Measurements from ENCODE around the gene DRC3.
"Not testable (repeated sequence)": the region's sequence is repeated elsewhere in the genome, so short reads cannot be mapped to it uniquely, and the experiment has no call there.

The DRC3 gene

DNA sequence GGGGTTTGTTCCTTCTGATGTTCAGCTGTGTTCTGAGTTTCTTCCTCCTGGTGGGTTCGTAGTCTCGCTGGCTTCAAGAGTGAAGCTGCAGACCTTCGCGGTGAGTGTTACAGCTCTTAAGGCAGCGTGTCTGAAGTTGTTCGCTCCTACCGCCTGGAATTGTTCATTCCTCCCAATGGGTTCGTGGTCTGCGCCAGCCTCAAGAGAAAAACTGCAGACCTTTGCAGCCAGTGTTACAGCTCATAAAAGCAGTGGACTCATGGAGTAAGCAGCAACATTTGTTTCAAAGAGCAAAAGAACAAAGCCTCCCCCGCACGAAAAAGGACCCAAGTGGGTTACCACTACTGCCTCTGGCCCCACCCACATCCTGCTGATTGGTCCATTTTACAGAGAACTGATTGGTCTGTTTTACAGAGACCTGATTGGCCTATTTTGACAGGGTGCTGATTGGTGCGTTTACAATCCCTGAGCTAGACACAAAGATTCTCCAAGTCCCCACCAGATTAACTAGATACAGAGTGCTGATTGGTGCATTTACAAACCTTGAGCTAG is 16.8 kb upstream of the DRC3 start:
- not testable (repeated sequence) for H3K4me3 ChIP-seq (ENCODE audit: low read length in 2 of 2); H3K23ac ChIP-seq (ENCODE audit: low read depth, low read length, poor library complexity); H2AFZ ChIP-seq (ENCODE audit: low read length); H3K4me2 ChIP-seq (ENCODE audit: insufficient read depth, low read length, poor library complexity, severe bottlenecking); H3K4ac ChIP-seq (ENCODE audit: low read length); H3K9me3 ChIP-seq (replicated peaks in 1 of 2; ENCODE audit: control insufficient read depth in 2 of 2, insufficient read depth in 1 of 2, low read depth in 1 of 2, low read length in 2 of 2); H4K8ac ChIP-seq (ENCODE audit: low read depth, low read length); H3K27ac ChIP-seq (replicated peaks; ENCODE audit: low read length); H2BK120ac ChIP-seq (ENCODE audit: low read depth, low read length); H4K91ac ChIP-seq (ENCODE audit: low read depth, low read length, poor library complexity); H2BK5ac ChIP-seq (ENCODE audit: low read length); H3K4me1 ChIP-seq (ENCODE audit: control insufficient read depth in 2 of 2, insufficient read depth in 1 of 2, low read depth in 1 of 2, low read length in 2 of 2); H3K79me1 ChIP-seq (ENCODE audit: low read depth, low read length); H3K27me3 ChIP-seq (ENCODE audit: control insufficient read depth in 3 of 3, insufficient read depth in 3 of 3, low read depth in 1 of 3, low read length in 3 of 3); H3K18ac ChIP-seq (ENCODE audit: low read length); H3K14ac ChIP-seq (ENCODE audit: low read length); H2BK12ac ChIP-seq (ENCODE audit: low read length); H3K36me3 ChIP-seq (replicated peaks in 1 of 2; ENCODE audit: control insufficient read depth in 2 of 2, insufficient read depth in 2 of 2, low read length in 2 of 2); H2AK5ac ChIP-seq (ENCODE audit: low read depth, low read length); H2BK15ac ChIP-seq (ENCODE audit: low read length); H3K9ac ChIP-seq (ENCODE audit: low read depth, low read length, poor library complexity); DNase-seq (ENCODE audit: low spot score)
- WGBS, 2 donors (ENCODE audit: extremely low coverage in 2 of 2, insufficient read length in 2 of 2, insufficient replicate concordance in 1 of 2) = no CpG with 5 or more reads among the region's 12 CpGs

- no peak overlapping the region for H3K4ac ChIP-seq (ENCODE audit: low read length)
- H2AFZ ChIP-seq (ENCODE audit: low read length) = no peak overlapping the region
- H3K79me1 ChIP-seq (ENCODE audit: low read depth, low read length) = no peaks in the 10 kb centered on the region
- H3K9ac ChIP-seq (ENCODE audit: low read depth, low read length, poor library complexity) = no peak overlapping the region
- no peak overlapping the region for H2BK12ac ChIP-seq (ENCODE audit: low read length)
- H3K18ac ChIP-seq (ENCODE audit: low read length) = no peak overlapping the region
- H3K4me2 ChIP-seq (ENCODE audit: insufficient read depth, low read length, poor library complexity, severe bottlenecking) = no peak overlapping the region
- H3K14ac ChIP-seq (ENCODE audit: low read length) = no peak overlapping the region
- H4K8ac ChIP-seq (ENCODE audit: low read depth, low read length) = no peak overlapping the region
- no peak overlapping the region for H2BK5ac ChIP-seq (ENCODE audit: low read length)
- no peaks in the 10 kb centered on the region for H3K4me1 ChIP-seq (ENCODE audit: control insufficient read depth in 2 of 2, insufficient read depth in 1 of 2, low read depth in 1 of 2, low read length in 2 of 2)
- H2BK120ac ChIP-seq (ENCODE audit: low read depth, low read length) = no peak overlapping the region
- no peak for DNase-seq (ENCODE audit: low spot score)
- H3K27me3 ChIP-seq (ENCODE audit: control insufficient read depth in 3 of 3, insufficient read depth in 3 of 3, low read depth in 1 of 3, low read length in 3 of 3) = no peaks in the 10 kb centered on the region
- H2BK15ac ChIP-seq (ENCODE audit: low read length) = no peak overlapping the region
- no peak overlapping the region for H3K23ac ChIP-seq (ENCODE audit: low read depth, low read length, poor library complexity)
- H4K91ac ChIP-seq (ENCODE audit: low read depth, low read length, poor library complexity) = no peak overlapping the region
- no peak overlapping the region for H2AK5ac ChIP-seq (ENCODE audit: low read depth, low read length)
- H3K4me3 ChIP-seq (ENCODE audit: low read length in 2 of 2) = no peak overlapping the region
- peaks cover 0 to 5% of the 10 kb centered on the region in 2 donors for H3K9me3 ChIP-seq (replicated peaks in 1 of 2; ENCODE audit: control insufficient read depth in 2 of 2, insufficient read depth in 1 of 2, low read depth in 1 of 2, low read length in 2 of 2)
- no CpG with 5 or more reads among the region's 7 CpGs for WGBS, 2 donors (ENCODE audit: extremely low coverage in 2 of 2, insufficient read length in 2 of 2, insufficient replicate concordance in 1 of 2)
- H3K27ac ChIP-seq (replicated peaks; ENCODE audit: low read length) = no peak overlapping the region
- peaks cover 0 to 2% of the 10 kb centered on the region in 2 donors for H3K36me3 ChIP-seq (replicated peaks in 1 of 2; ENCODE audit: control insufficient read depth in 2 of 2, insufficient read depth in 2 of 2, low read length in 2 of 2)
These were observed 15.1 kb upstream of the DRC3 start for GRCh38 chr17:17957584-17957916.

GRCh38 chr17:17958982-17959381 is 13.7 kb upstream of the DRC3 start:
- Histone ChIP-seq H3K4ac (ENCODE audit: low read length) (no peak overlapping the region), H3K4me3 (ENCODE audit: low read length in 2 of 2) (no peak overlapping the region), H3K4me2 (ENCODE audit: insufficient read depth, low read length, poor library complexity, severe bottlenecking) (no peak overlapping the region), H3K23ac (ENCODE audit: low read depth, low read length, poor library complexity) (no peak overlapping the region), H2AK5ac (ENCODE audit: low read depth, low read length) (no peak overlapping the region), H3K9me3 (replicated peaks in 1 of 2; ENCODE audit: control insufficient read depth in 2 of 2, insufficient read depth in 1 of 2, low read depth in 1 of 2, low read length in 2 of 2) (peaks cover 0 to 5% of the 10 kb centered on the region in 2 donors), H3K4me1 (ENCODE audit: control insufficient read depth in 2 of 2, insufficient read depth in 1 of 2, low read depth in 1 of 2, low read length in 2 of 2) (no peaks in the 10 kb centered on the region), H3K27ac (replicated peaks; ENCODE audit: low read length) (no peak overlapping the region), H3K79me1 (ENCODE audit: low read depth, low read length) (no peaks in the 10 kb centered on the region), H4K8ac (ENCODE audit: low read depth, low read length) (no peak overlapping the region), H3K9ac (ENCODE audit: low read depth, low read length, poor library complexity) (no peak overlapping the region), H2BK5ac (ENCODE audit: low read length) (no peak overlapping the region), H2BK15ac (ENCODE audit: low read length) (no peak overlapping the region), H3K36me3 (replicated peaks in 1 of 2; ENCODE audit: control insufficient read depth in 2 of 2, insufficient read depth in 2 of 2, low read length in 2 of 2) (peaks cover 0 to 2% of the 10 kb centered on the region in 2 donors), H4K91ac (ENCODE audit: low read depth, low read length, poor library complexity) (no peak overlapping the region), H2BK12ac (ENCODE audit: low read length) (no peak overlapping the region), H3K18ac (ENCODE audit: low read length) (no peak overlapping the region), H3K27me3 (ENCODE audit: control insufficient read depth in 3 of 3, insufficient read depth in 3 of 3, low read depth in 1 of 3, low read length in 3 of 3) (no peaks in the 10 kb centered on the region), H2BK120ac (ENCODE audit: low read depth, low read length) (no peak overlapping the region), H3K14ac (ENCODE audit: low read length) (no peak overlapping the region), H2AFZ (ENCODE audit: low read length) (no peak overlapping the region)
- no CpG with 5 or more reads among the region's 5 CpGs for WGBS, 2 donors (ENCODE audit: extremely low coverage in 2 of 2, insufficient read length in 2 of 2, insufficient replicate concordance in 1 of 2)
- DNase-seq (ENCODE audit: low spot score) = no peak

DNA sequence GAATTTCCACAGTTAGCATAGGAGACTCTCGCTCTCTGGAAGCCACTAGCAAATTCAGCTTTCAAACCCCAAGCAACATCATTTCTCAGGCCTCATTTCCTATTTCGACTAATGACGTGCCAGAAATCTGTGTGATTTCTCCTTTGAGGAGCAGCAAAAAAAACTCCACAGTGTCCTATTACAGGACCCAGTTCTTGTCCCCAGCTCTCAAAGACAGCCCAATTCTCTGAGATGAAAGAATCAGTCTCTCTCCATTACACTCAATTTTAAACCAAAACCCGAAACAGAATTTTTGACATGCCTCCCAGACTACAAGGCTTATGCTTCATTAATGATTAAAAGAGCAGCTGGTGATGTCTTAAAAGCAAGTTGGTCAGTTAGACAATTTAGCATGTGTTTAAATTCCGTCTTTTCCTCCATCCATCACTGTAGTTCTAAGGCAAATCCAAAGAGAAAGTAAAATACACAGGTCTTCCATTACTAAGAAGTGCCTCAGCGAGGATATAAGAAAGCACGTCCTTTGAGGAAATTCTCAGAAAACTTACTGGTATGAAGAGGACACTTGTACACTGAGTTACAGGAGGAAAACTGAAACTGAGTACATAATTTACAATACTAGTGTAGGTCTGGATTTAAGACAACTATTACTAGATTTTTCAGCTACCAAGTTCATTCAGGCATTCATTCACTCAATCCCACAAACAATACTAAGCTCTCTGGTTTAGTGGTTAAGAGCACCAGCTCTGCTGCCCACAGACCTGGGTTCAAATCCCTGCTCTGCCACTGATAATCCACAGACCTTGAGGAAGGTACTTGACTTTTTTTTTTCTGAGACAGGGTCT is 12.9 kb upstream of the DRC3 start:
- no peak overlapping the region for H3K27ac ChIP-seq (replicated peaks; ENCODE audit: low read length)
- no peak overlapping the region for H2BK12ac ChIP-seq (ENCODE audit: low read length)
- no peak overlapping the region for H3K4ac ChIP-seq (ENCODE audit: low read length)
- no peak overlapping the region for H3K14ac ChIP-seq (ENCODE audit: low read length)
- no peak overlapping the region for H4K91ac ChIP-seq (ENCODE audit: low read depth, low read length, poor library complexity)
- H4K8ac ChIP-seq (ENCODE audit: low read depth, low read length) = no peak overlapping the region
- no peak overlapping the region for H2BK120ac ChIP-seq (ENCODE audit: low read depth, low read length)
- no peak overlapping the region for H2AK5ac ChIP-seq (ENCODE audit: low read depth, low read length)
- peaks cover 0 to 2% of the 10 kb centered on the region in 2 donors for H3K36me3 ChIP-seq (replicated peaks in 1 of 2; ENCODE audit: control insufficient read depth in 2 of 2, insufficient read depth in 2 of 2, low read length in 2 of 2)
- H3K9me3 ChIP-seq (replicated peaks in 1 of 2; ENCODE audit: control insufficient read depth in 2 of 2, insufficient read depth in 1 of 2, low read depth in 1 of 2, low read length in 2 of 2) = peaks cover 0 to 5% of the 10 kb centered on the region in 2 donors
- no peak overlapping the region for H3K23ac ChIP-seq (ENCODE audit: low read depth, low read length, poor library complexity)
- H3K9ac ChIP-seq (ENCODE audit: low read depth, low read length, poor library complexity) = no peak overlapping the region
- H3K4me3 ChIP-seq (ENCODE audit: low read length in 2 of 2) = no peak overlapping the region
- no peak overlapping the region for H3K4me2 ChIP-seq (ENCODE audit: insufficient read depth, low read length, poor library complexity, severe bottlenecking)
- H2BK5ac ChIP-seq (ENCODE audit: low read length) = no peak overlapping the region
- no peak overlapping the region for H2AFZ ChIP-seq (ENCODE audit: low read length)
- no peaks in the 10 kb centered on the region for H3K27me3 ChIP-seq (ENCODE audit: control insufficient read depth in 3 of 3, insufficient read depth in 3 of 3, low read depth in 1 of 3, low read length in 3 of 3)
- H3K18ac ChIP-seq (ENCODE audit: low read length) = no peak overlapping the region
- no peak for DNase-seq (ENCODE audit: low spot score)
- no peaks in the 10 kb centered on the region for H3K79me1 ChIP-seq (ENCODE audit: low read depth, low read length)
- no CpG with 5 or more reads among the region's 7 CpGs for WGBS, 2 donors (ENCODE audit: extremely low coverage in 2 of 2, insufficient read length in 2 of 2, insufficient replicate concordance in 1 of 2)
- no peak overlapping the region for H2BK15ac ChIP-seq (ENCODE audit: low read length)
- no peaks in the 10 kb centered on the region for H3K4me1 ChIP-seq (ENCODE audit: control insufficient read depth in 2 of 2, insufficient read depth in 1 of 2, low read depth in 1 of 2, low read length in 2 of 2)

All from neuronal stem cell (in vitro differentiated cells).